Activated T-helper 2 cell treated with anti-CD3 and anti-CD28 coated beads, Interferon-gamma antibody, Interleukin-2, Interleukin-4, amounts not matched to agents 10 μg/mL and 5 μg/mL and 100 μg/mL, durations not matched to agents 14 hours and 24 hours and 36 hours (primary cell): ENCODE data around the gene GDF9. TPM values are rescaled to one million over a fixed set of nuclear protein-coding genes. Genes with fewer than 3 reads are reported as not detected.
A peak's percentile ranks its signal among the peaks of the same experiment; 100 is the strongest.
"Not testable (repeated sequence)": the region's sequence is repeated elsewhere in the genome, so short reads cannot be mapped to it uniquely, and the experiment has no call there.

ENCODE experiments used
- DNase-seq: peaks from one replicate; pipeline ENCODE4 v3.0.0; 2021; ENCODE audit warnings: low spot score
- H3K27ac Mint-ChIP-seq: one replicate; pipeline ENCODE4 v1.8.0; 2021; ENCODE audit warnings: mixed read lengths
- H3K27me3 Mint-ChIP-seq: one replicate; pipeline ENCODE4 v1.8.0; 2021; ENCODE audit warnings: low read depth, mixed read lengths
- H3K36me3 Mint-ChIP-seq: one replicate; pipeline ENCODE4 v1.8.0; 2021; ENCODE audit warnings: low read depth, mixed read lengths
- H3K4me1 Mint-ChIP-seq: one replicate; pipeline ENCODE4 v1.8.0; 2021; ENCODE audit warnings: low read depth, mixed read lengths
- H3K4me3 Mint-ChIP-seq: one replicate; pipeline ENCODE4 v1.8.0; 2021; ENCODE audit warnings: low read depth, mild to moderate bottlenecking, moderate library complexity, mixed read lengths
- H3K9me3 Mint-ChIP-seq: one replicate; pipeline ENCODE4 v1.8.0; 2021; ENCODE audit warnings: mixed read lengths
- intact Hi-C: fragments of 100-400 bp; cut with micrococcal nuclease; formaldehyde crosslinking; loops from one replicate; pipeline ENCODE4 v1.15.1; 2023
- total RNA-seq: library from RNA; stranded (reverse); gene quantifications from 2 replicates; pipeline ENCODE4 v1.2.3, GENCODE V29; 2022

Gene GDF9
- total RNA-seq, 1 donor from 2014 or later, result not detected

DNA sequence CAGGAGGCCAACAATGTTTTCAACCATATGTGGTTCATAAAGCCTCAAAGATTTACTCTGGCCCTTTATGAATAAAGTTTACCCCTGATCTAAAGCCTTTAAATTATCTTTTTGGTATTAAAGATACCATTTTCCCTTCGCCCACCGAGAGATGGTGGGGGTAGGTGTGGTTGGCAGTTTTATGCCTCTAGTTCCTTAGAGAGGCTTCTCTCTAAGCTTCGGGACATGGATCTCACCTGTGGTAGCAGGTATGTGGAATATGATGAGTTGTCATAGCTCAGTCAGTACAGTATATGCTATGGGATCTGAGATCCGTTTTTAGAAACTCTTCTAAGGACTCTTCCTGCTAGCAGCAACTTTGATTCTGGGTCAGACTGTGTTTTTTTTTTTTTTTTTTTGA, 2.5 kb upstream of the GDF9 start:
- Mint-ChIP-seq H3K4me1 (peaks cover 22% of the 10 kb centered on the region), H3K36me3 (peaks cover 61% of the 10 kb centered on the region), H3K4me3 (peak overlapping the region; percentile 49), H3K9me3 (no peaks in the 10 kb centered on the region), H3K27ac (no peak overlapping the region), H3K27me3 (peaks cover under 1% of the 10 kb centered on the region)
- no peak for DNase-seq
- intact Hi-C loops, result no loop called here

DNA sequence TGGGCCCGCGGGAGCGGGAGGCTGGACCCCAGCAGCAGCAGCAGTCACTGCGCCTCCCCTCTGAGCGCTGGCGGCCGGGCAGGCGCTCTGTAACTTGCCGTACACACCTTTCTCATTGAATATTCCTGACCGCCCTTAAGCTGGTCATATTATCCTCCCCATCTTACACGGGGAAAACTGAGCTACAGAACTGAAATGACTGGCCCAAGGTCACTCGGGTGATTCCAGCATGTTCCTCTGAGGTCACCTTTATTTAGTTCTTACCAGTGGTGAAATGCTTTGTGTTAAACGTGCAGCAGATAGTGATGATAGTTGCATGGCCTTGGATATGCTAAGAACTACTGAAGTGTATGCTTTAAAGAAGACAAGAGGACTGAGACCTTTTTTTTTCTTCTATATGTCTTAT, 780 bp upstream of the GDF9 start:
- Mint-ChIP-seq H3K27me3 (peaks cover 6% of the 10 kb centered on the region), H3K9me3 (no peaks in the 10 kb centered on the region), H3K36me3 (peaks cover 46% of the 10 kb centered on the region), H3K27ac (peak overlapping the region; percentile 100), H3K4me1 (peaks cover 22% of the 10 kb centered on the region), H3K4me3 (peak overlapping the region; percentile 100)
- DNase-seq, result no peak
- intact Hi-C loops, result loop anchor here (2.0 kb wide), 1 partner anchor 36 kb away; the partner anchor contains the start of gene SHROOM1

DNA sequence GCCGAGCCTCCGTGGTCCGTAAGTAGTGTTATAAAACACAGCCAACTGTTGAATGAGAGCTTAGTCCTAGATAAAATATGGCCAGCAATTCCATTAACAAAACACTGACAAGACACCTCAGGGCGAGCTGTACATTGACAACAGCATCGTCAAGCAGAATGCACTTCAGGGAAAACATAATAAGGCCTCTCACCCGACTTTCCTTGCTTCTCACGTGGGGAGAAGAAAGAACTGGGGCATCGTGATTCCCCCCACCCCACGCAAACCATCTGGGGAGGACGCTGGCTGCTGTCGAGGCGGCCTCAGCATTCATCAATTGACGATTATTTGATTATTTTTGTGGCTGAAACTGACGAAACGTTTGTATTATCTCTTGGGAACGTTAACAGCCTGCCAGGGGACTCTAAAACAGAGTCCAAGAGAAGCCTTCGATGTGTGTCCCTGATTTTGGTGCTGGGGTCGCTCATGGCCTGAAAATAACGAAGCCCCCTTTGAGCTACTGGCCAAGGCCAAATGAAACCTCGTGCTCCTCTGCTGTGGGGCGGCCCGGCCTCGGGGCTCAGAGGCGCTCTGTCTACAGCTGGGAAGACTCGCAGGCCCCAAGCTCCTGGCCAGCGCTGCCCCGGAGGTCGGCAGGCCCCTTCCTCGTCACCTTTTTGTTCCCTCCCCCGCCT, 464 bp downstream of the GDF9 start:
- peak overlapping the region; percentile 100 for H3K27ac Mint-ChIP-seq
- DNase-seq, result no peak
- H3K4me1 Mint-ChIP-seq, result peaks cover 22% of the 10 kb centered on the region
- intact Hi-C loops, result loop anchor here (1.0 to 2.0 kb wide), 4 partner anchors 35 to 372 kb away; partner anchors contain the start of genes AFF4 and SHROOM1
- peaks cover 8% of the 10 kb centered on the region for H3K27me3 Mint-ChIP-seq
- peaks cover 35% of the 10 kb centered on the region for H3K36me3 Mint-ChIP-seq
- H3K4me3 Mint-ChIP-seq, result peak overlapping the region; percentile 100
- H3K9me3 Mint-ChIP-seq, result no peaks in the 10 kb centered on the region

DNA sequence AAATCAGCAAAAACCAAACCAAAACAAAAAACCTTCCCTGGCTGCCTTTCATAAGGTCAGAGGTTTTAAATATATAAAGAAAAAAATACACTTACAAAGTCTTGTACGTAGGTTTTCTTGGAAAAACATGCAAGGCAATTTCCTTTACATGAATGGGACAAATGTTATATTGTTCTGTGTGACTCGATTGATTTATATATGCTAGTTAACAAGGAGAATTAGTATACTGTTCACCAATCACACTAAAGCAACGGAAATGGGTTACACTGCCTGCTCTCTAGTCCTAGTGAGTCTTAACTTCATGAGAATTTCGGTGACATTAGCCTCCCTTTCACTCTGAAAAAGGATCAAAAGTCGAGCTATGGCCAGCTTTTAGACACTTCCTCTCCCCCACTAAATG, 5.5 kb downstream of the GDF9 start:
- no peak for DNase-seq
- Mint-ChIP-seq H3K27ac (no peak overlapping the region), H3K27me3 (peaks cover 16% of the 10 kb centered on the region), H3K9me3 (no peaks in the 10 kb centered on the region), H3K4me3 (no peak overlapping the region), H3K36me3 (no peaks in the 10 kb centered on the region), H3K4me1 (peaks cover 5% of the 10 kb centered on the region)
- intact Hi-C loops, result no loop called here

DNA sequence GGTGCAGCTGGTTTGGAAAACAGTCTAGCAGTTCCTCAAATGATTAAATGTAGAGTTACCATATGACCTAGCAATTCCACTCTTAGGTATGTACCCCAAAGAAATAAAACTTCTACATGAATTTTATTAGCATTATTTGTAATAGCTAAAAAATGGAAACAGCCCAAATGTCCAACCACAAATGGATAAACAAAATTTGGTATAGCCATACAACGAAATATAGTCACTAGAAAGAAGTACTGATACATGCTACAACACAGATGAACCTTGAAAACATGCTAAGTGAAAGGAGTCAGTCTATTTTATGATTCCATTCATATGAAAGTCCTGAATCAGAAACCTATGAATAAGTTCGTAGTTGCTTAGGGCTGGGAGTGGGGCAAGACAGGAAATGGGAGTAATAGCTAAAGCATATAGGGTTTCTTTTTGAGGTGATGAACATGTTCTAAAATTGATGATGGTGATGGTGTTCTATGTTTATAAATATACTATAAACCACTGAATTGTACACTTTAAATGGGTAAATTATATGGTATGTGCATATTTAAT, 6.3 kb downstream of the GDF9 start:
- peaks cover 19% of the 10 kb centered on the region for H3K27me3 Mint-ChIP-seq
- H3K27ac Mint-ChIP-seq, result no peak overlapping the region
- no peaks in the 10 kb centered on the region for H3K9me3 Mint-ChIP-seq
- no peak overlapping the region for H3K4me3 Mint-ChIP-seq
- intact Hi-C loops, result no loop called here
- no peaks in the 10 kb centered on the region for H3K4me1 Mint-ChIP-seq
- DNase-seq, result no peak
- no peaks in the 10 kb centered on the region for H3K36me3 Mint-ChIP-seq

DNA sequence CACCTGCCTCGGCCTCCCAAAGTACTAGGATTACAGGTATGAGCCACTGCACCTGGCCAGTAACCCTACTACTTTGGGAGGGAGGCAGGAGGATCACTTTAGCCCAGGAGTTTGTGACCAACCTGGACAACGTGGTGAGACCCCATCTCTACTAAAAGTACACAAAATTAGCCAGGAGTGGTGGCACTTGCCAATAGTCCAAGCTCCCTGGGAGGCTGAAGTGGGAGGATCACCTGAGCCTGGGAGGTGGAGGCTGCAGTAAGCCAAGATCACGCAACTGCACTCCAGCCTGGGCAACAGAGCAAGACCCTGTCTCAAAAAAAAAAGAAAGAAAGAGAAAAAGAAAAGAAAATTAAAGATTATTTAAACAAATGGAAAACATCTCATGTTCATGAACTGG, 10.3 kb downstream of the GDF9 start:
- Mint-ChIP-seq H3K36me3 (no peaks in the 10 kb centered on the region), H3K27ac (no peak overlapping the region), H3K9me3 (no peaks in the 10 kb centered on the region), H3K4me1 (peaks cover 4% of the 10 kb centered on the region), H3K27me3 (peaks cover 18% of the 10 kb centered on the region), H3K4me3 (no peak overlapping the region)
- no peak for DNase-seq
- intact Hi-C loops, result no loop called here

DNA sequence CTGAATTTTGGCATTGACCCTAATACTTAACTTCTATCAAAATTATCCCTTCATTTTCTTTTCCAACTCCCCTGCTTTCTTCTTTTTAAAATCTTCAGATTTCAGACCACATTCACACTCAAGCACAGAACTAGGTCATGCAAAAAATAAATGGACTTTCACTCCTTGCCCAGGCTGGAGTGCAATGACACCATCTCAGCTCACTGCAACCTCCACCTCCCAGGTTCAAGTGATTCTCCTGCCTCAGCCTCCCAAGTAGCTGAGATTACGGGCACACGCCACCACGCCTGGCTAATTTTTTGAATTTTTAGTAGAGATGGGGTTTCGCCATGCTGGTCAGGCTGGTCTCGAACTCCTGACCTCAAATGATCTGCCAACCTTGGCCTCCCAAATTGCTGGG, 11.3 kb downstream of the GDF9 start:
- H3K36me3 Mint-ChIP-seq, DNase-seq, H3K4me3 Mint-ChIP-seq, intact Hi-C loops, H3K9me3 Mint-ChIP-seq, H3K27ac Mint-ChIP-seq, H3K4me1 Mint-ChIP-seq: not testable (repeated sequence)
- peaks cover 17% of the 10 kb centered on the region for H3K27me3 Mint-ChIP-seq

DNA sequence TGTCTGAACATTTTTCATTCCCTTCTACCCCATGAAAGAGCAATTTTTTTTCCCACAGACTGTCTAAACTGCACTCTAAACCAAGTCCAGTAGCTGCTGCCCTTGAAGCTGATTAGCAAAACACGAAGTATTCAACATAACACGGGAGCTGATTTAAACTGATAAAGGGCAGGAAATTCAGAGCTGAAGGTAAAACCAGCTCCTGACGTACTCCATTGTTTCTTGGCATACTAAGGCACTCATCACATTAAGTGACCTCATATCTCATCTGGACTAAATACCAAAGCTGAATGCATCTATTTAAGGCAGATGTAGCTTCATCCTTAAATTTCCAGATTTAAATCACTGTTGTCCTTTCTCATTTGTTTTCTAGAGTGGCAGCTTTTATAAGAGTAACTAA, 12.0 kb downstream of the GDF9 start:
- intact Hi-C loops, result no loop called here
- H3K4me1 Mint-ChIP-seq, result peaks cover 4% of the 10 kb centered on the region
- peaks cover 21% of the 10 kb centered on the region for H3K27me3 Mint-ChIP-seq
- no peak overlapping the region for H3K27ac Mint-ChIP-seq
- DNase-seq, result no peak
- no peak overlapping the region for H3K4me3 Mint-ChIP-seq
- H3K36me3 Mint-ChIP-seq, result no peaks in the 10 kb centered on the region
- H3K9me3 Mint-ChIP-seq, result no peaks in the 10 kb centered on the region

DNA sequence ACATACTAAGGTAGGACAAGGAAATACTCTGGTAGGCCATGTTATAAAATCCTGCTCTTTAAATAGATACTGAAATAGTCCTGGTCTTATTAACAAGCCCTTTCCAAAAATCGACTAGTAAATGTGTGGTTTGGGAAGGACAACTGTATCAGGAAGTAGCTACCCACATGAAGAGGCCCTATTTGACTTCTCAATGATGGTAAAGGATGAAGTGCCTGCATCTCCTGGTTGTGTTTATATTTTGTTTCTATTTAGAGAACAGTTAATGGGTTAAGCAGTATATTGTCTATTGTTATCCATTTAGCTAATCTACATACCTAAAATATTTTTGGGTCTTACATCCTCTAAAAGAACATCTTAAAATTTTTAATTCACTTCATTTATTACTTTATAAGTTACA, 12.5 kb downstream of the GDF9 start:
- Mint-ChIP-seq H3K36me3 (no peaks in the 10 kb centered on the region), H3K9me3 (no peaks in the 10 kb centered on the region), H3K4me1 (peaks cover 4% of the 10 kb centered on the region), H3K4me3 (no peak overlapping the region), H3K27me3 (peaks cover 23% of the 10 kb centered on the region), H3K27ac (no peak overlapping the region)
- DNase-seq, result no peak
- intact Hi-C loops, result no loop called here

DNA sequence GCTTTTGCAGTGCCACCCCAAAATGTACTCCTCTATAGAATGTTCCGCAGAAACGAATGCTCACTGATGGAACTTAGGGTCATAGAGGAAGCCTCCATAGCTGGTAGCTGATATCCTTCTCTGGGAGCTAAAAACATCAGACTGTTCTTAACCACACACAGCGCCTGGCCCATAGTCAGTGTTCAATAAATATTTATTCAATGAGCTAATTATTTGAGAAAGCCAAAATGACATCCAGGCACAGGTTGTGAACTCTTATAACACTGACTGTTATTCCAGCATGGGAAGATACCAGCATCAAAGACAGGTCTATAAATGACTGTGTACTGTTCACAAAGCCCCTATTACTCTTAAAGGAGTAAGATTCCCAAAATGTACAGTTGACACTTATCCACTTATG, 12.9 kb downstream of the GDF9 start:
- Mint-ChIP-seq H3K27ac (no peak overlapping the region), H3K27me3 (peaks cover 23% of the 10 kb centered on the region), H3K9me3 (no peaks in the 10 kb centered on the region), H3K36me3 (no peaks in the 10 kb centered on the region), H3K4me1 (peaks cover 4% of the 10 kb centered on the region), H3K4me3 (no peak overlapping the region)
- intact Hi-C loops, result no loop called here
- DNase-seq, result no peak

DNA sequence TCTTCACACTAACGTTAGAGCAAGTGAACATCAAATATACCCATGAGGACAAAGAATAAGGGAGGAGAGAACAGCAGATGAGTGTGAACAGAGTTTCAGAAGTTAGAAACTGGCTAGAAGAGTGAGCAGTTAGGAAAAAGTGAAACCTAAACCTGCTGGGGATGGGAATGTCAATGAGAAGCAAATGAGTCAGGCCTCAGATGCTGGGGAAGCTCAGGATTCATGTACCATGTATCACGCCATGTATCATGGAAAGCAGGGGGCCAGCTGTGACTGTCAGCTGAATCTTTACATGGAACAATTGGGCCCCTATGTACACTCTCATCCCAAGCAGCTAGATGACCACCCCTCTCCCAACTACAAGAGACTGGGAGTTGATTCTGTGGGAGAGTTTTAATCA, 16.2 kb downstream of the GDF9 start:
- Mint-ChIP-seq H3K27ac (no peak overlapping the region), H3K4me3 (no peak overlapping the region), H3K36me3 (no peaks in the 10 kb centered on the region), H3K27me3 (peaks cover 16% of the 10 kb centered on the region), H3K9me3 (no peaks in the 10 kb centered on the region), H3K4me1 (peaks cover 4% of the 10 kb centered on the region)
- no peak for DNase-seq
- intact Hi-C loops, result no loop called here

DNA sequence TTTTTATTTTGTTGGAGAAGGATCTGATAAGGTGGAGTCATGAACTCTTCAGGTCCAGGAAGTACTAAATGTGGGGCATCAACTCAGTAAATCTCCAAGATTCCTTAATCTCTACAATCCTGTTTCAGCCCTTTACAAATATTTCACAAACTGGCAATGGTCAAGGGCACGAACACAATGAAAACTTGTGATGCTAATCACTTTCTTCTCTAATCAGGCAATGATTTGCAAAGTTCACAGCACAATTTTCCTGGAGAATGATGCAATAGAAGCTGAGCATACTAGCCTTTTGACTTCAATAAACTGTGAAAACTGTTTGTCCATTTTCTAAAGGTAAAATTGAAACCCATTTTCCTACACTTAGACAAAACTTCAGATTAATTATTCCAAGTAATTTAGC, 16.9 kb downstream of the GDF9 start:
- Mint-ChIP-seq H3K9me3 (no peaks in the 10 kb centered on the region), H3K4me3 (no peak overlapping the region), H3K27me3 (peaks cover 15% of the 10 kb centered on the region), H3K4me1 (peaks cover 2% of the 10 kb centered on the region), H3K27ac (no peak overlapping the region), H3K36me3 (no peaks in the 10 kb centered on the region)
- intact Hi-C loops, result no loop called here
- DNase-seq, result no peak

DNA sequence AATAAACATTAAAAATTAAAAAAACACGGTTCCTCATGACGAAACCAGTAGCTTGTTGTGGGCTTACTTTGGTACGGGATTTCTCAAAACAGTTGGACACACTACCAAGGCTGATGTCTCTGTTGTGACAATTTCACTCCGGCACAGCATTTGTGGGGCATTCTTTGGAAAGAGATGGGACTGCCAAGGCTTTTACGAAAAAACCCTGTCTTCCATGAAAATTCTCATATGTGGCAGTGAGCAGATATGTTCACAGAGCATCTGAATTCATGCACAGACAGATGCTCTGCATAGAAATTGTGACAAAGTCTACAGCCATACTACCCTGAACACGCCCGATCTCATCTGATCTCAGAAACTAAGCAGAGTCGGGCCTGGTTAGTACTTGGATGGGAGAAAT, 18.0 kb downstream of the GDF9 start:
- intact Hi-C loops, result no loop called here
- Mint-ChIP-seq H3K9me3 (no peaks in the 10 kb centered on the region), H3K4me3 (no peak overlapping the region), H3K4me1 (no peaks in the 10 kb centered on the region), H3K27ac (no peak overlapping the region), H3K36me3 (no peaks in the 10 kb centered on the region), H3K27me3 (peaks cover 13% of the 10 kb centered on the region)
- no peak for DNase-seq
